ENCODE measurements around the gene SP5. TPM values are rescaled to one million over a fixed set of nuclear protein-coding genes. Genes with fewer than 3 reads are reported as not detected.

The SP5 gene
- total RNA-seq, 1 donor from 2014 or later: 2.5 TPM

DNA sequence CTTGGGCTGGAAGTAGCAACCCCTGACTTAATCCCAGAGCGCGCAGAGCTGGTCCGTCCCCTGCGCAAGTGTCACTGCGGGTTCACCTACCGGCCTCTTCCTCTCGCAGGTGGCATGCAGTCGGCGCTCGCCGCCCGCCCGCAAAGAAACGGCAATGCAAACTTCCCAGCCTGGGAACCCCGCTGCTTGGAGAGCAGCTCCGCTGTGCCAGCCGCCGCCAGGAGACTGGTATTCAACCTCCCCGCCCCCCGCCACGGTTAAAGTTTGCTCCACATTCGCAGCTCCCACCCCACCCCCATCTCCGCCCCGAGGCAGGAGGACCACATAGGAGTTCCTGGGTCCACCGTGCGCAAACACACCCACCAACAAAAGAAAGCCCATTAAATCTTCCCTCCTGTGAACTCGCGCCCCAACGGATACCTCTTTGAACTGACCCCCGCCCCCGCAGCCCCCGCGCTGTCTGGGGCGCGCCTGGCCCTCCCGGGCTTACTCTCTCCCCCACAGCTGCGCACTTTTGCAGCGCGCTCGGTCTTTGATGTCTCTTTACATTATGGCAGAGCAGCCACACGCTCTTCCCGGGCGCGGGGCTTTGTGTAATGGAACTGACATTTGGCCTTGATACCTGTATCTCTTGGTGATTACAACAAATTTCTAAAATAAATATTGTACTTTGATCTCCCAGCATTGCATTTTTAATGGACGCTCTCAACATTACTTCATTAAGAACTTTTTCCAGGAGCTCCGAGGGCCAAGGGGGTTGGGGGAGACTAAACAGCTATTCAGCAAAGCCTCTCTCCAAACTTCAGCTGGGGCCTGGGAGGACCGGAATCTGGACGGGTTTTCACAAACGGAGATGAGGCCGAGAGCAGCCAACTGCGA lies 3.1 kb upstream of the SP5 start:
- TF ChIP-seq, protein P1, sequence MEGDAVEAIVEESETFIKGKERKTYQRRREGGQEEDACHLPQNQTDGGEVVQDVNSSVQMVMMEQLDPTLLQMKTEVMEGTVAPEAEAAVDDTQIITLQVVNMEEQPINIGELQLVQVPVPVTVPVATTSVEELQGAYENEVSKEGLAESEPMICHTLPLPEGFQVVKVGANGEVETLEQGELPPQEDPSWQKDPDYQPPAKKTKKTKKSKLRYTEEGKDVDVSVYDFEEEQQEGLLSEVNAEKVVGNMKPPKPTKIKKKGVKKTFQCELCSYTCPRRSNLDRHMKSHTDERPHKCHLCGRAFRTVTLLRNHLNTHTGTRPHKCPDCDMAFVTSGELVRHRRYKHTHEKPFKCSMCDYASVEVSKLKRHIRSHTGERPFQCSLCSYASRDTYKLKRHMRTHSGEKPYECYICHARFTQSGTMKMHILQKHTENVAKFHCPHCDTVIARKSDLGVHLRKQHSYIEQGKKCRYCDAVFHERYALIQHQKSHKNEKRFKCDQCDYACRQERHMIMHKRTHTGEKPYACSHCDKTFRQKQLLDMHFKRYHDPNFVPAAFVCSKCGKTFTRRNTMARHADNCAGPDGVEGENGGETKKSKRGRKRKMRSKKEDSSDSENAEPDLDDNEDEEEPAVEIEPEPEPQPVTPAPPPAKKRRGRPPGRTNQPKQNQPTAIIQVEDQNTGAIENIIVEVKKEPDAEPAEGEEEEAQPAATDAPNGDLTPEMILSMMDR (IDR thresholded peaks at IDR 0.05): no peak
- H3K36me3 ChIP-seq: no peaks in the 10 kb centered on the region
- no peak for ATAC-seq
- H3K27me3 ChIP-seq: peaks cover 77% of the 10 kb centered on the region
- intact Hi-C loops (cut with DNase I): no loop called here
- no peak overlapping the region for H3K27ac ChIP-seq
- peaks cover 24% of the 10 kb centered on the region for H3K4me1 ChIP-seq
- DNase-seq: no peak
- H3K4me3 ChIP-seq: no peak overlapping the region
- H3K9me3 ChIP-seq: no peaks in the 10 kb centered on the region

DNA sequence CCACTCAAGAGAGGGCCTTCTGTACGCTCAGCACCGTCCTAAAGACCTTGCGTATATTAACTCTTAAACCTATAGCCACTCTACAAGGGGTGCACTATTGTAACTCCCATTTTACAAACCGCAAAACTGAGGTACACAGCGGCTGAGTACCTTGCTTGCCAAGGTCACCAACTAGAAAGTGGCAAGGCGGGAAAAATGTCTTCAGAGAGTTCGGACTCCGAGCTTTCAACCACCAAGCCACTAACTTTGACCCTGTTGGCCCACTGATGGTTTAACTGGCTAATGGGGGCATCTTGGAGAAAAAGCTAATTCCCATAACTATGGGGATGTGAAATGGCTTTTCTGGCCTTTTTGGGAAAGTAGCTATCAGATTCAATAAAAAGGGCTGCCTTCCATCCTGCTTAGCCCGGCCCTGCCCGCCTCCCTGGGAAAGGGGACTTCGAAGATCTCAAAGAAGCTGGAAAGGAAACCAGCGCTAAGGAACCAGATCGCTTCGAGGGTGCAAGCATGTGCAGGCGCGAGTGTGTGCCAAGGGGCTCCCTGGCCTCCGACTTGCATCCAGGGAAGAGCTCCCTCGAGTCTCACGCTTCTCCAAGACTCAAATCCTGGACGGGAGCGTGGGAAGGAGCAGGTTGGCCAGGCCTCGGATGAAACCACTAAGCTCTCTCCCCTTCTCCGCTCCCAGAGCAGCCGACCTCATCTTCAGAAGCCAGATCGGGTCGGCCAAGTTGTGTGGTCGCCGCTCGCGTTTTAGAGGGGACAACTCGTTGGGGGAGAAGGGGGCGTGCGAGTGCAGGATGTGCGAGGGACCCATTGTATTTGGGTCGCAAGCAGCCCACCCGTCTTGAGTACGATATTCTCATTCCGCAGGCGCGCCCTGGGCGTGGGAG lies 2.2 kb upstream of the SP5 start:
- intact Hi-C loops (cut with DNase I): no loop called here
- no peak overlapping the region for H3K4me3 ChIP-seq
- DNase-seq: no peak
- TF ChIP-seq, protein P1 (IDR thresholded peaks at IDR 0.05): no peak
- H3K27ac ChIP-seq: no peak overlapping the region
- ATAC-seq: no peak
- no peaks in the 10 kb centered on the region for H3K36me3 ChIP-seq
- peaks cover 86% of the 10 kb centered on the region for H3K27me3 ChIP-seq
- peaks cover 29% of the 10 kb centered on the region for H3K4me1 ChIP-seq
- no peaks in the 10 kb centered on the region for H3K9me3 ChIP-seq

DNA sequence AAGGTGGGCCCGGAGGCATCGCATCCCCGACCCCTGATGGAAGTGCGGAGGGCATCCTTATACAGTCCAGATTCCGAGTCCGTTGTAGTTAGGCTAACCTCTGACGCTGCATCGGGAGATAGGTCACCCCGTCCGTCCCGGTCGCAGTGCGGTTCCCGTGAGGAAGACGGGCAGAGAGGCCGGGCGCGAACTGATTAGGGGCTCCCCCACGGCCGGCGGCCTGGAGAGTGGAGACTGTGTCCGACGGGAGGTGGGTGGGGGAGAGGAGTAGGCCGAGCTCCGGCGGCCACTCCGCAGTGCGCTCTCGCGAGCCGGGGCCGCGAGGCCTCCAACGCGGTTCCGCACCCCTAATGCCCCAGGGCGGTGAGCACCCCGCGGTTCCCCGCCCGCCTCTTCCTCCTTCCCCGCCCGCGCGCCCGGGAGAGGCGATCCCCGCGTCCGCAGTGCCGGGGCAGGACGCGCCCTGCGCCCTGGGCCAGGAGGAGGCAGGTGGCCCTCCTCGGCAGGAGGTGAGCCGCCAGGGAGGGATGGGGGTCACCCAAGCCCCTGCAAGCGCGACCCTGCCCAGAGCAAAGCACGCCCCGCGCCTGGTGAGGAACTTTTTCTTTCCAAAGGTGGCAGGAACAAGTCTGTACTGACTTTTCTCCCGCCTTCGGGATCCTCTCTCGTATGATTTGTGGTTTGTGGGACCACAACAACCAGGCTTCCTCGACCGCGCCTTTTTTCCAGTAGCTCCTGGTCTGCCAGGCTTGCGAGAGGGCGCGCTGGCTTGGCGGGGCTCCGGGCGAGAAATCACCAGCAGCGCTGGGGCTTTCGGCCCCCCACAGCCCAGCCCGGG lies 1.4 kb upstream of the SP5 start:
- peak overlapping the region; percentile 73 for H3K27ac ChIP-seq
- peaks cover 29% of the 10 kb centered on the region for H3K4me1 ChIP-seq
- H3K9me3 ChIP-seq: no peaks in the 10 kb centered on the region
- intact Hi-C loops (cut with DNase I): no loop called here
- ATAC-seq (peak; percentile 4), DNase-seq (peak; percentile 72)
- H3K36me3 ChIP-seq: no peaks in the 10 kb centered on the region
- H3K4me3 ChIP-seq: peak overlapping the region; percentile 55
- peaks cover 89% of the 10 kb centered on the region for H3K27me3 ChIP-seq
- TF ChIP-seq, protein P1 (IDR thresholded peaks at IDR 0.05): no peak

DNA sequence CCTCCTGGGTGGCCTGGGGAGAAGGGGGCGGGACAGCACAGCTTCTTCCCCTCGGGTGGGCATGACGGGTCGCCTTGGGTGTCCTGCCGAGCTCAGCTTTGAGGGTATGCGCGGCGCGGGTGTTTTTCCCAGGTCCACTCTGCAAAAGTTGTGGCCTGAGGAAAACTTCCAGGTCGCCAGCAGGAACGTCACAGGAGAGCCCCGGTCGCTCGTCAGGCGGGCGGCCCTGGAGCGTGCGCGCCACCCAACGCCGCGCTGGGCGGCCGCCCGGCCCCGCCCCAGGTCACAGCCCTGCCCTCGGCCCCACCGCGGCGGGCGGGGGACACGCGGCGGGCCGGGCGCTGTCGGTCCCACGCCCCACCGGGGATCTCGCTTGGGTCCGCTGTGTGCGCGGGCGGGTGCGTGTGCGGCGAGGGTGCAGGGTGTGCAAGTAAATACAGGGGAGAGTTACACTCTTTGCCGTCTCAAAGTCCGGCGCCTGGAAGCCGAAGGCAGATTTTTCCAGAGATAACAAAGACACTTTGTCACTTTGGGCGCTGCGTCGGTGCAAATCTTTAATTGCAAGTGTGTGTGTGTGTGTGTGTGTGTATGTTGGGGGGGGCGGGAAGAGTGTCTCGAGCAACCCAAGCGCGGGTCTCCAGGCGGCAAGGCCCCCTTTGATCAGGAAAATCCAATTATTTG lies 616 bp upstream of the SP5 start:
- H3K4me1 ChIP-seq: peaks cover 29% of the 10 kb centered on the region
- H3K36me3 ChIP-seq: no peaks in the 10 kb centered on the region
- ATAC-seq (peak; percentile 79), DNase-seq (peak; percentile 82)
- H3K27me3 ChIP-seq: peaks cover 83% of the 10 kb centered on the region
- peak overlapping the region; percentile 73 for H3K27ac ChIP-seq
- intact Hi-C loops (cut with DNase I): no loop called here
- H3K4me3 ChIP-seq: peak overlapping the region; percentile 55
- TF ChIP-seq, protein P1 (IDR thresholded peaks at IDR 0.05): no peak
- no peaks in the 10 kb centered on the region for H3K9me3 ChIP-seq
